Left ventricle myocardium superior (tissue), 1 donor: Measurements from ENCODE around the gene TSPAN12. TPM values are rescaled to one million over a fixed set of nuclear protein-coding genes. Genes with fewer than 3 reads are reported as not detected.

ENCODE experiments used
- ATAC-seq: fragments of 200-7000 bp; cut with Tn5 transposase; one replicate; pipeline ENCODE4 v1.9.1; 2020; ENCODE audit warnings: mild to moderate bottlenecking, moderate library complexity
- DNase-seq: peaks from one replicate; pipeline ENCODE4 v3.0.0-alpha.2; 2020
- intact Hi-C: fragments of 100-400 bp; cut with micrococcal nuclease; formaldehyde crosslinking; loops from one replicate; pipeline ENCODE4 v1.11.0; 2022
- total RNA-seq: library from RNA; stranded (reverse); fragmentation: NEBNext Ultra II Directional; extraction: Animal tissue kit (Norgen Biotek cat#: 25700); gene quantifications from one replicate; pipeline ENCODE4 v1.2.1, GENCODE V29; 2021
- donor health status: DM: no; HTN: yes; CAD: no; lungs with severe emphysema.

TSPAN12 gene
- total RNA-seq, 1 donor from 2014 or later = 69.0 TPM

DNA sequence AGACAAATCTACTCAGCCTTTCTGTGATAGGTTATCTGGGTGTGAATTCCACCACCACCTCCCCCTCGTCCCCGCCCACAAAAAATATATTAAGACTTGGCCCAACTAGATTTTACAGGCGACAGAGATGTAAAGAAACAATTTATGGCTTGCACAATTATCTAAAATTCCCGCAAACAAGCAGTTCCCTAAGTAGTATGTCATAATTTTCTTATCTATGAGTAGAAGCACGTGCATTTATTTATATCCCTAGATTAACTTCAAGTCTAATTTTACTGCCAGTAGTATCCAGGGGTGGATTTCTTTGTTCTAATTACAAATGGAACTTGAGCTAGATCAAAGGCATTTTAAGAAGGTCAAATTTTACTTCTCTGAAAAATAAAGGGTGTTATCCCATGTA, 1.7 kb downstream of the TSPAN12 start:
- intact Hi-C loops = loop anchor here (10.0 kb wide), 1 partner anchor 51 kb away; no protein-coding TSS in a partner anchor
- DNase-seq (no peak), ATAC-seq (no peak)

DNA sequence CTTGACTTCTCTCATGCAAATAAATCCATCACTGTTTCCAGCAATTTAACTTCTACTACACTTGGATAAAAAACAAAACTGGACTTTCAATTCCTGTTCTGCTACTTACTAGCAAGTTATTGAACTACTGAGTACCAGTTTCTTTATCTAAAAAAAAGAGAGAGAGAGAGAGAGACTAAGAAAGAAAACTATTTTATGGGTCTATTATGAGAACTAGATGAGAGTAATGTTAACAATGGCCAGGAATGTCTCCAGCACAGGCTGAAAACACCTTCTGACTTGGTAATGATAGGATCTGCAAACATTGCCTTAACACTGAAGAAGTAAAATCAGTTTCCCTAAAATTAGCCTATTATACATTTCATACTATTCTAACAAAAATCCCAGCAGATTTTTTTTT, 5.2 kb downstream of the TSPAN12 start:
- no peak for ATAC-seq
- intact Hi-C loops = loop anchor here (10.0 kb wide), 1 partner anchor 48 kb away; no protein-coding TSS in a partner anchor
- no peak for DNase-seq

DNA sequence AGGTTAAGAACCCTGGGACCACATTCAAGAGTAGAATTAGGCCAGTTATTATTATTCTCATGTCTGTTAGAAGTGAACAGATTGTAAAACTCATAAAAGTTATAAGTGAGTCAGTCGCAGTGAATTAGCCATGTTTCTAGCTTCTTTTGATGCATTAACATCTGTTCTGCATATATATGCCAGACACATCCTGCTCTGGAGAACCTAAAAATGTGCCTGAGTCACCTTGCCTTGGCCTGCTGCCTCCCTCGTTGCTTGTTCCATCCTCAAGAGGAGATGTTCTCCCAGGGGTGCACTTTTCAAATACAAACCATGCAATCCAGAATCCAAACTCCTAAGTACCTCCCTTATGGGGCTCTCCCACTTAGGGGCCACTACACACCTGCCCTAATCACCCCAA, 14.8 kb downstream of the TSPAN12 start:
- intact Hi-C loops = no loop called here
- ATAC-seq = no peak
- DNase-seq = no peak

DNA sequence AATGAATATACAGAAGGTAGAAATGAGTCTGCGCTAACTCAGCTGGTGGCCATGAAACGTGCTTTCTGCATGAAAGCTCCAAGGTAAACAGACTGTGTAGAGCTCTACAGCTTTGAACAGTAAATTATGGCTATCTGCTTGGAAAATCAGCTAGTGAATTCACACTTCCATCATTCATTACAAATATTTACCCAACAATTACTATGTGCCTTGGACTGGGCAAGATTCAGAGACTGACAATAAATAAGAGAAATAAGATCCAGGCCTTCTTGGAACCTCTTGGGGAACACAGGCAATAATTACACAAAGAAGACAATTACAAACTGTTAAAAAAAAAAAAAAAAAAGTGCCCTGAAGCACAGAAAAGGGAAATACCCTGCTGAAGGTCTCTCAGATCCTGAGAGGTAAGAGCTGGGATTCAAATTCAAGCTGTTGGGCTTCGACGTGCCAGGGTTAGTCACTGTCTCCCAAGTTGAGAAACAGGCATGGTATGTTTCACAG, 15.8 kb downstream of the TSPAN12 start:
- ATAC-seq (no peak), DNase-seq (no peak)
- intact Hi-C loops = no loop called here

DNA sequence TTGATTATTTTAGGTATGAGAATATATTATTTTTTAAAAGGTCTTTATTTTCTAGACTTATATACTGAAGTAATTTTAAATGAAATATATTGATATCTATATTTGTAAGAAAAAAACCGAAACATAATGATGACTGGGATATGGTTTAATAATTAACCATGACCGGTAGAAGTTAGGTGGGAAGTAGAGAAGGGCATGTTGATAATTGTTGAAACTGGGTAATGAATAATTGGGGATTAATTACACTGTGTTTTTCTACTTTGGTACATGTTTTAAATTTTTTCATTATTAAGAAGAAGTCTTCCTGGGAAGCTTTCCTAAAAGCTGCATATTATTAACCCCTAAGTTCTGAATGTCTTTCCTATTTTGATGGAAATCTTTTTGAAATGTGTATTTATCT, 16.3 kb downstream of the TSPAN12 start:
- DNase-seq (no peak), ATAC-seq (no peak)
- intact Hi-C loops = no loop called here

DNA sequence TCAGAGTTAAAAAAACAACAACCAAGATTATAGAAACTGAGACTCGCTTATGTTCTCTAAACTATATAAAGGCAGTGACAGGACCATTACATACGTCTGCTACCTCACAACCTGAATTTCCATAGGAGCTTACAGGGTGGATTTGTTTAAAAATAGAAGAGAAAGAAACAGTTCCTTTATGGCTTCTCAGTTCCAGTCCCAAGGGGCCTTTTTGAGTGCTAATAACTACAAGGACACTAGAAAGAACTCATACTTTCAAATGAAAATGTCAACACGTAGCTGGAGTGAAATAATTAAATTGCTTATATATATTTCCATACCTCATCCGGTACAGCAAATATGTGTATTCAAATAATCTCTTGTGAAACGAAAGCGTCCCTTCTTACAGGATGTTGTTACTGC, 19.7 kb downstream of the TSPAN12 start:
- no peak for ATAC-seq
- intact Hi-C loops = no loop called here

DNA sequence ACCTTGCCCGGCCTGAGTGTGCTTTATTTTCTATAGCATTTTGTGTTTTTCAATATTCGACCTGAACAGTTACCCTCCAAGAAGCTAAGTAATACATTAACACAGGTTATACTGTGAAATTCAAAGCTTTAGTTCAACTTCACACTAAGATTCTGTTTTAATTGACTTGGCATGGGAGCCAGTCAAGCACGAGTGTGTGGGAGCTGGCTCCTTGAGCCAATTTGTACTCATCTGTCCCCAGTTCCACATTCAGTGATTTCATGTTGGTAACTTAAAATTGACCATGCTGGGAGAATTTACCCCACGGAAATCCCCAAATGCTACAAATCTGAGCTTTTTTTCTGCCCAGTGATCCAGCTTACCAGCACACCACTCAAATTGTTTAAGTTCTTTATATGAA, 20.3 kb downstream of the TSPAN12 start:
- no peak for ATAC-seq
- intact Hi-C loops = no loop called here
- no peak for DNase-seq

More for the DNA sequence above, 19.7 kb downstream of the TSPAN12 start:
- DNase-seq = no peak

DNA sequence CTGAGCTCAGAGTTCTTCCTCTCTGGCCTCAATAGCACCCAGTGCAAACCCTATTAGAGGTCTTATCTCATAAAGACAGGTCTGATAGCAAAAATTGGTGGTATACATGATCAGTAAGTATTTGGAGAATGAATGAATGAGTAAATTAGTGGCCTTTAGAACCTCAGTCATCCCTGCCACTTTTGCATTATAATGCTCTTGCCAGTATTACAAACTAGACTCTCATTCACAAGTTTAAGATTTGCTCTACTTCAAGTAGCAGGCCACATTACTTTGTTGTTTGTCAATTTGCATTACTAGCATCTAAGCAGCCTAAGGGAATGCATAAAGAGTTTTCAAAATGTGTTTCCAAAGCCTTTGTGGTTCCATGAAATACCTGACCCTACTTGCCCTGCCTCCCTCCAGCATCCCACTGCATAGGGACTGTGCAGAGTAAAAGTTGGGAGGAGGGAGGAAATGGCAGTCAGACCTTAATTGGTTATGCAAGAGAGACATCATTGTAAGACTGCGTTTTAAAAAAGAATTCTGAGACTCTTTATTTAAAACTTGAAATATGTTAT, 21.3 kb downstream of the TSPAN12 start:
- intact Hi-C loops = no loop called here
- DNase-seq (no peak), ATAC-seq (no peak)

DNA sequence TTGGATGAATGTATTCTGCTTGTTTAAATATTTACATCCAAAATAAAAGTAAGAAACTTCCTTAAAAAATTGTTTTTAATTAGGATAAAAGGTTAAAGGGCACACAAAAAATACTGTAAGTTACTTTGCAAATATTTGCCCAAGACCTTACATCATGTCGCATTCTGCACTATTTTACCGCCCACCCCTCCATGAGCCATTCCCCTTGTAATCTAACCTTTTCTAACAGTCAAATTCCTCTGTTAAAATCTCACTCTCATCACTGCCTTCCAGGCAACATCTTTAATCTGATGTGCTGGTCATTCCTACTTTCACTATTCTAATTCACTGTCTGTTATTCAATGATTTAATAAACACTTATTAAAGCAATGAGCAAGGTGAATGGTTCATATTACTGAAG, 23.2 kb downstream of the TSPAN12 start:
- ATAC-seq (no peak), DNase-seq (no peak)
- intact Hi-C loops = no loop called here

DNA sequence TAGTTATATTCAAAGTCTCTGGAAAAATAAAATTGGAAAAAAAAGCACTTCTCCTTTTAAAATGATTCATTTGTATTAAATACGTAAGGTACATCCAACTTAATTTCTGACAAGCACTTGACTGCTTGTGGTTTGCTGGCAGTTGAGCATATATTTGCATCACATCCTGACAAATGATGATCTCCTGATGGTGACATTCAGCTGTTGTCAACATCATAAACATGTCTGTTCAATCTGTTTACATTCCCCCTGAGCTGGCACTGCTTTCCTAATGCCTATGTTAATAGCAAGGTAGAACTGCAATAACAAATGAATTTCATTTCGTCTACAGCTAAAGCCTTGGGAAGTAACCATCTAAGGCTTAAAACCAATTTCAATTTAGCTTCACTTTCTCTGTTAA, 24.4 kb downstream of the TSPAN12 start:
- DNase-seq (no peak), ATAC-seq (no peak)
- intact Hi-C loops = no loop called here

DNA sequence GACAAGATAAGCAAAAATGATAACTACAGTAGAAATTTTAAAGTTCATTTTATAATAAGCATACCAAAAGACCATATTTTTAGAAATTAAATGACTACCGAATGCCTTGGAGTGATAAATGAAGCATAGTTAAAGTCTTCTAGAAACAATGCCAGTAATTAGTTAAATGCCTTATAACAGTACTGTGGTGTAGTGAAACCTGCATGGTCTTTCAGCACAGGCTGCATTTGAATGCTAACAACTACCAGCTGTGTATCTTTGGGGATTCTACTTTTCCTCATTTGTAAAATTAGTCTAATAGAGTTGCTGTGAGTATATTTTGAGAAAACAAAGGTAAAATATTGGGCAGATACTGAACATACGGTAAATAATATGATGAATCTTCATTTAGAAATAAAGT, 25.1 kb downstream of the TSPAN12 start:
- DNase-seq (no peak), ATAC-seq (no peak)
- intact Hi-C loops = no loop called here

DNA sequence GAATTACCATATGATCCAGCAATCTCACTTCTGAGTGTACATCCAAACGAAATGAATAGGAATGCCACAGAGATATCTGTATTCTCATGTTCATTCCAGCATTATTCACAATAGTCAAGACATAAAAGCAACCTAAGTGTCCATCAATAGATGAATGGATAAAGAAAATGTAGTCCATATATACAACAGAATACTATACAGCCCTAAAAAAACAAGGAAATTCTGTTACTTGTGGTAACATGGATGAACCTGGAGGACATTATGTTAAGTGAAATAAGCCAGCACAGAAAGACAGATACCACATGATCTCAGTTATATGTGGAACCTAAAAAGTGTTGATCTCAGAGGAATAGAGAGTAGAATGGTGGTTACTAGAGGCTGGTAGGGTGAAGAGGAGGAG, 26.7 kb downstream of the TSPAN12 start:
- no peak for DNase-seq
- intact Hi-C loops = no loop called here
- ATAC-seq = no peak

DNA sequence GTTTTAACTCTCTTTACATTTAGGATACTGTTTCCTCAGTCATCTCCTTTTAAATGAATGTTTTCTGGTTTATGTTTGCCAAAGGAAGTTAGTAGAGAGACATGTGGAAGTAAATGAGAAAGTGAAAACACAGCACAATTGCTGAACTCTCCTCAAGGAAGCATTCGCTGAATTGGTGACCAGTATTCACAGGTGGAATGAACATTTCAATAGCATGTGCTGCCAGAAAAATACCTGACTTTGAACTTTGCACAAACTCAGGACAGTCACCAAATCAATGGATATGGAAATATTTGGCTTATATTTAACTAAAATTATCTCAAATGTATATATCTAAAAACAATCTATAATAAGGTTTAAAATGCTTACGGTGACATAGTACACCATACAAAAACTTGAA, 28.5 kb downstream of the TSPAN12 start:
- DNase-seq = no peak
- no peak for ATAC-seq
- intact Hi-C loops = no loop called here

DNA sequence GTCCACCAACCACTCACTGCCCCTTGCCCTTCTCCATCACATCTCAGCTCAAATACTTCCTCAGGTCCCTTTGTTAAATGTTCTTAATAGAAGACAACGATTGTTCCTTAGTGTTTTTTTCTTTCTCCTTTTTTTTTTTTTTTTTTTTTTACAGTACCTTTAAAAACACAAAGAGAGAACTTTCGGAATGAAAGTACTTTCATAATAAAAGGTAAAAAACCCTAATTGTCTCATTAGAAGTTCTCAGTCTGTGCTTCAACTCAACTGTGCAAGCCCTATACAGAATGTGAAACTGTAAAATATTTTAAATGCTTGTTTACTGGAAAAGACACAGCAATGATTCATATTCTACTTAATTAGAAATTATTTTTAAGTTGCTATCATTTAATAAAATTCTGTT, 29.4 kb downstream of the TSPAN12 start:
- no peak for DNase-seq
- no peak for ATAC-seq
- intact Hi-C loops = no loop called here

DNA sequence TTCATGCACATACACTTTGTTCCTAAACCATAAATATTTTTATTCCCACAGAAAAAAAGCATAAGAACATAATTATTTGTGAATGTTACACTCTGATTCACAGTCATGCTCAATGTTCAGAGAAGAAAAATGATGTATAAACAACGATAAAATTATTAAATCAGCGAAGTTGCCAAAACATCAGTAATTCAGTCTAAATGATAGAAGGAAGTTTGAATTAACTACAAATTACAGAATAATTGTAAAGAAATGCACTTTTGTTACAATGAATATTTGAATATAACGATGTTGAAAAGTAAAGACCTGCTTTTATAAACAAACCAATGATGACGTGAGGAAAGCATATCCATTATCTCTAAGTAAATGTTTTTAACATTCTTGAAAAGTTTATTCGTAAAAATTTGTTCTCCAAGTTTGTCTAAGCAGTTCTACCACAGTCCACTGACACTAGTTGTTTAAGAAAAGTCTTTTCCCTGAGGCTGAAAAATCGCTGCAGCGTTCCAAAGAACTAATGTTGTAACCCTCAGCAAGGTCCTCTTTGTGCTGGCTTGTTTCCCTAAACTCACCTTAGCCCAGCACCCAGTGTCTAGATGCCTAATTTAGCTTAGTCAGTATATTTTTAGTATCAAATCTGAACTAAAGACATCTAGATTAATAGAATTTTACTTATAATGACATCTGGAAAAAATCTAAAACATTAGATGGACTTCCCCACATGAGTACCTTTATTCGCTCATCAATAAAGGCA, 30.4 kb downstream of the TSPAN12 start:
- ATAC-seq = peak; percentile 51
- DNase-seq = no peak
- intact Hi-C loops = no loop called here

DNA sequence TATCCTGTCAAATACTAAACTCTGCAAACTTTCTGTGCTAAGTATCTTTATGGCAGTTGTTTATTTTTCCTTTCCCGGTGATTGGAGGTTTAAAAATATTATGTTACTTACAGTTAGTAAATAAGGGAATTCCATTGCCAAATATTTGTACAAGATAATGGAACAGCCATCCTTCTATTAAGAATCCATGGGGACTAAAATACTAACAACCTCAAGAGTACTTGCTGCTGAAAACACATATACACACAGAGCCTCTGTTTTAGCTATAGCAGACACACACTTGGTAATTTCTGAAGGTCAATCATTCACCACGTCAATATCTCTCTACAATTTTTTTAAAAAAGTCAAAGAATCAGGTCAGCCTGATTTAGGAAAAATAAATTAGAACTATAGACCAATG, 32.4 kb downstream of the TSPAN12 start:
- no peak for DNase-seq
- intact Hi-C loops = no loop called here
- no peak for ATAC-seq

DNA sequence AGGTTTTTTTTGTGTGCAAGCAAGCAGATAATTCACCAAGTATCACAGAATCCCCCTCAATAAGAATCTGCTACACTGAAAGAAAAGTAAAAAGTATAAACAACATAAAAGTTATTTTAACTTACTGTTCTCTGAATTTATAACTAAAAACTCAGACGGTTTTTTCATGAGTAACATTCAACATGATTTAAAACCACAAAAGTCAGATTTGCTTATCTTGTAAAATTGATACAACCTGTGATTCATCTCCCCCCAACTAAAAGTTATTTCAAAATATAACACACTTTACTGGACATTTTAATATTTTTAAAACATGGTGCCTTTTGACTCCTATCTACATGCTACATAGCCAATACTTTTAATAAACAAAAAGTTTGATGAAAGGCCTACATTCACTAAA, 32.8 kb downstream of the TSPAN12 start:
- intact Hi-C loops = no loop called here
- ATAC-seq = no peak
- no peak for DNase-seq

DNA sequence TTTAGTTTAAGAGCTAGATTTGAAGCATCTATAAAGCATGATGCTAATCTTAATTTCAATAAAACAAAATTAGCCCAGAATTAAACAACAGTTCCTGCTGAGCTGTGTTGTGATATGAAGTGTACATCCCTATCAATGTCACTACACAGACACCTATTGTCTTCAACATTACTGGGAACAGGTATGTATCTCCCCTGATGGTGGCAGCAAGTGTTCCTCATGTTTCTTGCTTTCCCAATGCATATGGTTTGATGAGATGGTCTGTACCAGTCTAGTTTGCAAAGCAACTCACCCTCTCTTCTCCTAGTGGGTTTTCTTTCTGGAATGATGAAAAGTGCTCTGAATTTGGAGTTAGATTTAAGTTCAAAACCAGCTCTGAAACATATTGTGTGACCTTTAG, 38.1 kb downstream of the TSPAN12 start:
- ATAC-seq (no peak), DNase-seq (no peak)
- intact Hi-C loops = no loop called here

DNA sequence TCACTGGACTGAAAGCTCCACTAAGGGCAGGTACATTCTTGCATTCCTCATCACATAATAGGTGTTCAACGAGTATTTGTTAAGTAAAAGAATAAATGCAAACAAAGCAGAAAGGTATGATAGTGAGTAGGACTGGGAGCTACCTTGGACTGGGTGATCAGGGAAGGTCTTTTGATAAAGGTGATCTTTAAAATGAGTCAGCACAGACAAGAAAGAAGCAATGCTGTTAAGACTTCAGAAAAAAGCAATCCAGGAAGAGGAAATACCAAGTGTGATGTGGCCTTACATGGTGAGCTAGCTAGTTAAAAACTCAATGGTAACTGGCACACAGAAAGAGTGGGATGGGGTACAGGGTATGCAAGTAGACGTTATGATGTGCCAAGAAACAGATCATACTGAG, 40.1 kb downstream of the TSPAN12 start:
- intact Hi-C loops = no loop called here
- ATAC-seq (no peak), DNase-seq (no peak)

DNA sequence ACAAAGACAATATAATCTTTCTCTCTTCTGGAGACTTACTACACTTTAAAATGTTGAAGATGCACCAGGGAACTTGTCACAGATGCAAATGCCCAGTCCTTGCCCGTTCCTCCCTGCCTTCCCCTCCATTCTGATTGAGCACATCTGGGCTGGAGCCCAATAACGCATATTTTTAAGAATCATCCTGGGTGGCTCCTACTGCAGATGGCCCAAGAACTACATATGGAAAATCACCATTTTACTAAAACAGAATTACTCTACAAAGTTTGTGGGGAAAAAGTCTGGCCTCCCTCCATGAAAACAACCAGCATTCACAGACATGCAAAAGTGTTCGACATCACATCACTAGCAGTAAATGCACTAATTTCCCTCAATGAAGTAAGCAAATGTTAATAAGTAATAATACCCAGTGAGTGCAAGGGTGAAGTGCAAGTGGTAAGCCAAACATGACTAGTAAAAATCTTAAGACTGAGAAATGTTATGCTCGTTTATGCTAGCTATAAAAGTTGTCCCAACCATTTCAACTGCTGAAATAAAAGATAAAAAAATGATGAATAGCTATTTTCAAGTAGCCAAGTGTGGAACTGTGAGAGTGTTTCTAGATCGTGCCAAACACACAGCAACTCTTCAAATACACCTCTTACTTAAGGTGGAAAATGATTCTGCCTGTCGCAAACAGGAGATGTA, 43.5 kb downstream of the TSPAN12 start:
- ATAC-seq = no peak
- DNase-seq = no peak
- intact Hi-C loops = no loop called here
